GM18873 (cell line): ENCODE measurements around the gene CERKL.

Source experiments
- ATAC-seq: cut with Tn5 transposase; IDR thresholded peaks from one replicate; pipeline ENCODE4 v1.9.1; 2021; ENCODE audit warnings: mild to moderate bottlenecking, moderate library complexity, moderate number of reproducible peaks; ENCODE audit not compliant: unreplicated experiment, low FRiP score

CERKL gene

GRCh38 chr2:181527058-181527457, 129.8 kb downstream of the CERKL start:
- ATAC-seq = no peak

GRCh38 chr2:181526014-181526413, 130.9 kb downstream of the CERKL start:
- no peak for ATAC-seq

GRCh38 chr2:181523756-181524155, 133.1 kb downstream of the CERKL start:
- ATAC-seq = no peak

- ATAC-seq = no peak
These were observed 136.7 kb downstream of the CERKL start for GRCh38 chr2:181520253-181520652.

GRCh38 chr2:181517685-181518301, 139.1 kb downstream of the CERKL start:
- no peak for ATAC-seq

GRCh38 chr2:181516992-181517391, 139.9 kb downstream of the CERKL start:
- ATAC-seq = no peak

- no peak for ATAC-seq
These were observed 141.2 kb downstream of the CERKL start for GRCh38 chr2:181515719-181516118.

GRCh38 chr2:181500201-181500600, 156.7 kb downstream of the CERKL start:
- ATAC-seq = no peak

- no peak for ATAC-seq
These were observed 157.7 kb downstream of the CERKL start for GRCh38 chr2:181499231-181499630.
